D341Med (cell line): ENCODE data around the gene DNAJC6.

Experiments
- DNase-seq: peaks from one replicate; pipeline ENCODE4 v3.0.0; 2012; ENCODE audit warnings: low spot score

DNAJC6 gene

GRCh38 chr1:65292861-65293593 lies 16.3 kb upstream of the DNAJC6 start:
- DNase-seq: no peak

- DNase-seq: no peak
Observed at GRCh38 chr1:65297706-65298105, 11.6 kb upstream of the DNAJC6 start.

- DNase-seq: no peak
Observed at GRCh38 chr1:65299328-65299727, 10.0 kb upstream of the DNAJC6 start.

GRCh38 chr1:65308781-65309303 lies 501 bp upstream of the DNAJC6 start:
- no peak for DNase-seq

- peak; percentile 82 for DNase-seq
Observed at GRCh38 chr1:65310078-65310587, 790 bp downstream of the DNAJC6 start.

- DNase-seq: no peak
Observed at GRCh38 chr1:65311760-65312159, 2.4 kb downstream of the DNAJC6 start.

- no peak for DNase-seq
Observed at GRCh38 chr1:65316233-65316632, 6.9 kb downstream of the DNAJC6 start.

GRCh38 chr1:65317866-65318653 lies 8.7 kb downstream of the DNAJC6 start:
- DNase-seq: peak; percentile 69

GRCh38 chr1:65319141-65319540 lies 9.8 kb downstream of the DNAJC6 start:
- no peak for DNase-seq

GRCh38 chr1:65319754-65320153 lies 10.4 kb downstream of the DNAJC6 start:
- no peak for DNase-seq

GRCh38 chr1:65321879-65322278 lies 12.5 kb downstream of the DNAJC6 start:
- no peak for DNase-seq

- DNase-seq: no peak
Observed at GRCh38 chr1:65323246-65323645, 13.9 kb downstream of the DNAJC6 start.

GRCh38 chr1:65330021-65330420 lies 20.7 kb downstream of the DNAJC6 start:
- DNase-seq: no peak

GRCh38 chr1:65330822-65331221 lies 21.5 kb downstream of the DNAJC6 start:
- DNase-seq: no peak

GRCh38 chr1:65332821-65333220 lies 23.5 kb downstream of the DNAJC6 start:
- DNase-seq: no peak

GRCh38 chr1:65334081-65334480 lies 24.7 kb downstream of the DNAJC6 start:
- no peak for DNase-seq

GRCh38 chr1:65339866-65340468 lies 30.6 kb downstream of the DNAJC6 start:
- DNase-seq: no peak

- DNase-seq: no peak
Observed at GRCh38 chr1:65341381-65341780, 32.0 kb downstream of the DNAJC6 start.

GRCh38 chr1:65343286-65343685 lies 33.9 kb downstream of the DNAJC6 start:
- no peak for DNase-seq

GRCh38 chr1:65344171-65344814 lies 35.0 kb downstream of the DNAJC6 start:
- DNase-seq: no peak

GRCh38 chr1:65346190-65346589 lies 36.8 kb downstream of the DNAJC6 start:
- DNase-seq: no peak
